Renal pelvis (tissue), 4 donors: Measurements from ENCODE around the gene SMG6. TPM values are rescaled to one million over a fixed set of nuclear protein-coding genes. Genes with fewer than 3 reads are reported as not detected.
"Not testable (repeated sequence)": the region's sequence is repeated elsewhere in the genome, so short reads cannot be mapped to it uniquely, and the experiment has no call there.

Experiments used
- DNase-seq: peaks from one replicate; pipeline ENCODE4 v3.0.0-alpha.2; 2013
- polyA plus RNA-seq, 3 donors: library from polyadenylated mRNA; unstranded; fragments of 120-200 nt; gene quantifications; one replicate each; pipeline ENCODE4 v1.2.1, GENCODE V29; 2013; ENCODE audit not compliant: insufficient read length in 3 of 3

Gene SMG6
- polyA plus RNA-seq, 3 donors, result 31.9 to 38.1 (median 32.9) TPM

- DNase-seq, result no peak
These were observed 148.0 kb downstream of the SMG6 start for GRCh38 chr17:2155573-2155972.

GRCh38 chr17:2151358-2152033, 152.1 kb downstream of the SMG6 start:
- DNase-seq, result no peak

- DNase-seq, result no peak
These were observed 152.8 kb downstream of the SMG6 start for GRCh38 chr17:2150806-2151205.

GRCh38 chr17:2149934-2150333, 153.7 kb downstream of the SMG6 start:
- no peak for DNase-seq

- DNase-seq, result no peak
These were observed 157.3 kb downstream of the SMG6 start for GRCh38 chr17:2146132-2146871.

- no peak for DNase-seq
These were observed 158.9 kb downstream of the SMG6 start for GRCh38 chr17:2144701-2145100.

GRCh38 chr17:2143332-2143731, 160.3 kb downstream of the SMG6 start:
- DNase-seq, result no peak

- DNase-seq, result not testable (repeated sequence)
These were observed 160.9 kb downstream of the SMG6 start for GRCh38 chr17:2142682-2143081.

- no peak for DNase-seq
These were observed 162.9 kb downstream of the SMG6 start for GRCh38 chr17:2140683-2141082.

- peak; percentile 72 for DNase-seq
These were observed 164.8 kb downstream of the SMG6 start for GRCh38 chr17:2138761-2139160.

- no peak for DNase-seq
These were observed 165.3 kb downstream of the SMG6 start for GRCh38 chr17:2138318-2138717.

GRCh38 chr17:2137342-2138098, 166.1 kb downstream of the SMG6 start:
- DNase-seq, result no peak

- no peak for DNase-seq
These were observed 167.3 kb downstream of the SMG6 start for GRCh38 chr17:2136241-2136640.

- no peak for DNase-seq
These were observed 175.6 kb downstream of the SMG6 start for GRCh38 chr17:2128011-2128410.

- no peak for DNase-seq
These were observed 178.5 kb downstream of the SMG6 start for GRCh38 chr17:2125013-2125535.

GRCh38 chr17:2124391-2124790, 179.2 kb downstream of the SMG6 start:
- DNase-seq, result no peak

- no peak for DNase-seq
These were observed 180.0 kb downstream of the SMG6 start for GRCh38 chr17:2123375-2124251.

- peak; percentile 57 for DNase-seq
These were observed 180.8 kb downstream of the SMG6 start for GRCh38 chr17:2122641-2123302.

- no peak for DNase-seq
These were observed 182.8 kb downstream of the SMG6 start for GRCh38 chr17:2120586-2121335.

GRCh38 chr17:2113279-2113622, 190.3 kb downstream of the SMG6 start:
- no peak for DNase-seq
